COR-L47 (cell line): Measurements from ENCODE around the gene DCX.

ENCODE experiments used
- DNase-seq: peaks from one replicate; lab custom pipeline; 2025; lab: John Stamatoyannopoulos, UW

Gene DCX

GRCh38 chrX:111309083-111309482 lies 102.9 kb downstream of the DCX start:
- DNase-seq: no peak

GRCh38 chrX:111308039-111308438 lies 104.0 kb downstream of the DCX start:
- DNase-seq: no peak

GRCh38 chrX:111302284-111302683 lies 109.7 kb downstream of the DCX start:
- no peak for DNase-seq

GRCh38 chrX:111288841-111289240 lies 123.2 kb downstream of the DCX start:
- DNase-seq: no peak

- no peak for DNase-seq
Measured at GRCh38 chrX:111284631-111285293, 127.2 kb downstream of the DCX start.

- no peak for DNase-seq
Measured at GRCh38 chrX:111283446-111283845, 128.5 kb downstream of the DCX start.

- no peak for DNase-seq
Measured at GRCh38 chrX:111282991-111283390, 129.0 kb downstream of the DCX start.

GRCh38 chrX:111282139-111282538 lies 129.9 kb downstream of the DCX start:
- DNase-seq: no peak

DNA sequence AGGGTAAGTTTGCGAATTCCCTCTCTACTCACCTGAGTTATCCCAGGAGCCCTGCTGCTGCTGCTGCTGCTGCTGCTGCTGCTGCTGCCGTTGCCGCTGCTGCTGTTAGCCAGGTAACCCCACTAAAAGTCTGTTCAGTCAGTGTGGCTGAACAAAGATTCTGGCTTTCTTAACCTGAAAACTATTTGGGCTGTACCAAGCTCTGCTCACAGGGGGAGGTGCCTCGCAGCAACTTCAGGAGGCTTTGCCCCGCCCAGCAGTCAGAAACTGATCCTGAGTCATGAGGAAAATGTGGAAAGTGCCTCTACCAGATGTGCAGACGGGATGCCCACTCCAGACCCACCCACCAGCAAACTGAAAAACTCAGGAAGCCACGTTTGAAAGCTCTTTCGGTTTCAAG lies 141.7 kb downstream of the DCX start, which contains the start of gene CAPN6:
CAPN6 (minus strand) TSS at position 145 of the 400 bp plus-strand sequence. CDS start 6,547 bp downstream, outside the sequence.
- no peak for DNase-seq

GRCh38 chrX:111268506-111268905 lies 143.5 kb downstream of the DCX start:
- no peak for DNase-seq

- no peak for DNase-seq
Measured at GRCh38 chrX:111265486-111265885, 146.5 kb downstream of the DCX start.

DNA sequence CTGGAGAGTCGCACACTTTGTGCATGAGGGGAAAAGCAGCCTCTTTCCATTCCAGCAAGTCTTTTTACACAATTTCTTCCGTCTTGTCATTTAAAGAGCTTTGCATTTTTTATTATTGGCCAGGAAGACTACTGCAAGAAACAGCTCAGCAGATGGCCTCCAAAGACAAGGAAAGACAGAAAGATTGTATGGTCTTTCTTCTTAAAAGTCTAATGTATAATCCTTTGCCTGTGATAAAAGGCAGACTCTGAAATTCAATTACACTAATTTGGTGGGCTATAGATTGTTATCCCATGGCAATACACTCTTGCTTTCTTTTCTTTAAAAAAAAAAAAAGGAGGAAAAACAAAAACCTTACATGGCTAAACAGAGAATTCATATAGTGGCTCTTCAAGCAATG lies 147.6 kb downstream of the DCX start:
- no peak for DNase-seq

DNA sequence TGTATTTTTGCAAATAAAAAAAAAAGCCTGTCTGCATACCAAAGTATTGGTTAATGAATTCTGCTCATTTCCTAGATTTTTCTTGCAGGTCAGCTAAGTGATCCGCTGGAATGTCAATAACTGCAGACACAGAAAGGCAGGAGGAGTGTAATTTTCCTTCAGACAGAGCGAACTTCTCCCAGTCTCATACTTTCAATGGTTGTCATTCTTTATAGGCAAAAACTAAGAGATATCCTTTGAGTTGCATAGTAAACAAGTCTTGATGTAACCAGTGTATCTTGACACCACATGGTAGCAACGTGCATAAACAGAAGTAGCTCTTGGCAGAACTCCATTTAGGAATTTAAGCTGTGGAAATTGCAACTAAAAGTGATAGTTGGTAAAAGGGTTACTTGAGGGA lies 149.9 kb downstream of the DCX start:
- DNase-seq: no peak

GRCh38 chrX:111260451-111260850 lies 151.5 kb downstream of the DCX start:
- no peak for DNase-seq

- no peak for DNase-seq
Measured at GRCh38 chrX:111259559-111259958, 152.4 kb downstream of the DCX start.

DNA sequence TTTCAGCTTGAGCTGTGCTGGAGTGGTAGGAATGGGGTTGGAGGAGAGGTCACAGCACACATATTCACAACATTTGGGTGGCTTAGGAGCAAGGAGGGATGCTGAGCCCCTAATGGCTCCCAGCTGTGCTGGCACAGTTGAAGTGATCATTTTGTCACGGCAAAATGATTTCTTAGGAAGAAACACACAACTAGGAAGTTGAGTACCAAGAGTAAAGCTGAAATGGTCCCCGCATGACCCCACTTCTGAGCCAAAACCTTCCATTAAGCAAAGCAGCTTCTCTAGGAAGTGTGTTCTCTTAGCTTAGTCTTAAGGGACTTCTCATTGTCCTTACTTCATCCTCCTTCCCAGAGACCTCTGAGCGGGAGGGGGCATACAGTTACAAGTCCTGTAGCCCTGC lies 154.3 kb downstream of the DCX start:
- no peak for DNase-seq

DNA sequence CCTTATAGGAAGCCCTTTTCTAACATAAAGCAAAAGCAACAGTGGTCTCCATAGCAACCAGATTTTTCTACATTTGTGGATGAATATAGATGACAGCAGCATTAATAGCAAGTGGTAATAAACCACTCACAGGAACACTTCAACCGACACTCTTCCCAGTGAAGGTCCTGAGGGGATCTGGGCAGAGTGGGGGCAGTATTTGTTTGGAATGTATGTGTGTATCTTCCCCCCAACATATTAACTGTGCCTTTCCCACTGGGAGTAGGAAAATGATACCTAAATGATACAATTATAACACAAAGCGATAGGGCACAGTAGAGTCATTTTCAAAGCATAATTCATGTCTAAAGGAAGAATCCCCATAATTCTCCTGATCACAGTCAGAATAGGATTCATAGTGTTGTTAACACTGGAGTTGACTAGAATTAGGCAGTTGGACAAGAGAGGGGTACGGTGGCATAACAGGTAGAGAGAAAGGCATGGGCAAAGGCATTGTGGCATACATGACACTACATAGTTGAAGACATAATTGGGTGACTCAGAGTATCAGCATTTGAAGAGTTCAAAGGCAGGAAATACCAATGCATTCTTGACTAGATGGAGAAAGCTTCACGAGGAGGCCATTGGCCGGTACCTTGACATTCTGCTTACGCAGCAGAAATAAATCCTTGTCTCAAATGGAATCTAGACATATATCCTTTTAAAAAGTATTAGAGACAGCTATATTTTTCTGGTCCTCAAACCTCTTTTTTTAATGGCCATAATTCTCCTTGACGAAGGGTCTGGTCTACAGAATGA lies 156.9 kb downstream of the DCX start:
- no peak for DNase-seq

DNA sequence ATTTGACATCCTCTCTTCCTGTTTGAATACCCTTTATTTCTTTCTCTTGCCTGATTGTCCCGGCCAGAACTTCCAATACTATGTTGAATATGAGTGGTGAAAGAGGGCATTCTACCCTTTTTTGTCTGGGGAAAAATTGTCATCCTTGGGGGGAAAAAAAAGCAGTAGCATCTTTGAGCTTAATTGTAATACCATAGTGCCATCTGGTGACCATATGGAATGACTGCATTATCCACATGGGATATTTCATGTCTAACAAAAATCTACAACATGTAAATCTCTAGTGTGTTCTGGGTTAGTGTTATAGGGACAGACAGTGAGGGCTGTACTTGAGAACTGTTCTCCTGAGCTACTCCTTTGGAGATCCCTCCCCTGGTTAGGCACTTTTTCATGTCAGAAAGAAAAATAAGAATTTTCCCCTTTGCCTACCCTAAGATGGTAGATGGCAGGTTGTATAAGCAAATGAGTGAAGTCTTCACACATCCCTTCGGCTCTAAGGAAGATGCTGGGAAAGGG lies 167.7 kb downstream of the DCX start:
- DNase-seq: no peak
